HFFc6 (cell line): ENCODE results near the gene RNASE2. TPM values are rescaled to one million over a fixed set of nuclear protein-coding genes. Genes with fewer than 3 reads are reported as not detected.

Experiments
- DNase-seq: peaks from one replicate; pipeline ENCODE4 v3.0.0-alpha.2; 2018
- H3K27ac Mint-ChIP-seq: 2 replicates; pipeline ENCODE4 v1.8.0; 2020; ENCODE audit warnings: mild to moderate bottlenecking, mixed read lengths
- H3K27me3 Mint-ChIP-seq: 2 replicates; pipeline ENCODE4 v1.8.0; 2021; ENCODE audit warnings: mild to moderate bottlenecking, moderate library complexity, mixed read lengths; ENCODE audit not compliant: insufficient read depth
- H3K36me3 Mint-ChIP-seq: 2 replicates; pipeline ENCODE4 v1.8.0; 2021; ENCODE audit warnings: low read depth, mixed read lengths
- H3K4me1 Mint-ChIP-seq: 2 replicates; pipeline ENCODE4 v1.8.0; 2020; ENCODE audit warnings: low read depth, mixed read lengths
- H3K4me3 Mint-ChIP-seq: 2 replicates; pipeline ENCODE4 v1.8.0; 2020; ENCODE audit warnings: mild to moderate bottlenecking, moderate library complexity, mixed read lengths
- H3K9me3 Mint-ChIP-seq: 2 replicates; pipeline ENCODE4 v1.8.0; 2020; ENCODE audit warnings: mild to moderate bottlenecking, mixed read lengths
- total RNA-seq, 6 experiments: library from RNA; stranded (reverse); fragmentation: NEBNext Ultra II Directional; extraction: Animal tissue kit (Norgen Biotek cat#: 25700); gene quantifications; 2 replicates in 1 of 6; 3 replicates in 5 of 6; pipeline ENCODE4 v1.2.3, GENCODE V29; 2021
- TF ChIP-seq, protein P1 (sequence below): fragments of 200-600 bp; sonication (generic); IDR thresholded peaks from 2 replicates; pipeline ENCODE4 v1.5.0; 2021; ENCODE audit warnings: antibody characterized with exemption, mild to moderate bottlenecking

The RNASE2 gene
- total RNA-seq, 6 experiments from 2014 or later = not detected

DNA sequence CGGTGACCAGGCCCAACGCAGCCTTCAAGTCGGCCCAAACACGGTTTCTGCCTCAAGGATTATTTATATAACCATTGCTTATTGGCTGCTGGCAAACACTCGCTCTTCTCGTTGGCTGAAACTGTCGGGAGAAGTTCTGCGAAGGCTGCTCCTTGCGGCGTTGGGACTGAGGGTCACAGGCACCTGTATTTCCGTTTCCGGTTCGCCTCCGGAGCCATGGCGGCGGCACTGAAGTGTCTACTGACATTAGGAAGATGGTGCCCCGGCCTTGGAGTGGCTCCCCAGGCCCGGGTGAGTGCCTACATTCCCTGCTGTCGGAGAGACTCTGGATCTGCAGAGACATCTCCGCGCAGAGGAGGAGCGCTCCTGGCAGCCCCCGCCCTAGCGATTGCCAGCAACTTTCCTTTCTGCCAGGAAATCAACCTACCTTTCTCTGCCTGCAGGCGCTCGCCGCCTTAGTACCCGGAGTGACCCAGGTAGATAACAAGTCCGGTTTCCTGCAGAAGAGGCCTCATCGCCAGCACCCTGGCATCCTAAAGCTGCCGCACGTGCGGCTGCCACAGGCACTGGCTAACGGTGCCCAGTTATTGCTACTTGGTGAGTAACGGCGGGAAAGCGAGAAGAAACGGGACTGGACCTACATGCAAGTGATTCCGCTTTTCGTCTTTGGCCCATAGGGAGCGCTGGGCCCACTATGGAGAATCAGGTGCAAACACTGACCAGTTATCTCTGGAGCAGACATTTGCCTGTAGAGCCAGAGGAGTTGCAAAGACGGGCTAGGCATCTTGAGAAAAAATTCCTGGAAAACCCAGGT, 34.7 kb downstream of the RNASE2 start, which contains the start of gene METTL17:
TSS of gene METTL17 (plus strand) at position 194 of the 814 bp plus-strand sequence. CDS start at position 217, 23 bp downstream.
- H3K9me3 Mint-ChIP-seq = no peaks in the 10 kb centered on the region

DNA sequence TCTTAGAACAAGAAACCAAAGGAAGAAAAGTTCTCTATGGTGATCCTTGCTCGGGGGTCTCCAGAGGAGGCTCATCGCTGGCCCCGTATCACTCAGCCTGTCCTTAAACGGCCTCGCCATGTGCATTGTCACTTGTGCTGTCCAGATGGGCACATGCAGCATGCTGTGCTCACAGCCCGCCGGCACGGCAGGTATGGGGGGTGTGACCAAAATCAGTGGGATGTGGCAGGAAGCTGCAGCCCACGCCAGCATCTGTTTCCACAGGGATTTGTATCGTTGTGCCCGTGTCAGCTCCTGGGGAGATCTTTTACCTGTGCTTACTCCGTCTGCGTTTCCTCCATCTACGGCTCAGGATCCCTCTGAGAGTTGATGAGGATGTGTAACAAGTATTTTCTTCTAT, 41.2 kb downstream of the RNASE2 start:
- no peaks in the 10 kb centered on the region for H3K27me3 Mint-ChIP-seq
- no peak overlapping the region for H3K27ac Mint-ChIP-seq
- no peaks in the 10 kb centered on the region for H3K9me3 Mint-ChIP-seq
- H3K4me3 Mint-ChIP-seq = no peak overlapping the region
- TF ChIP-seq, protein P1, sequence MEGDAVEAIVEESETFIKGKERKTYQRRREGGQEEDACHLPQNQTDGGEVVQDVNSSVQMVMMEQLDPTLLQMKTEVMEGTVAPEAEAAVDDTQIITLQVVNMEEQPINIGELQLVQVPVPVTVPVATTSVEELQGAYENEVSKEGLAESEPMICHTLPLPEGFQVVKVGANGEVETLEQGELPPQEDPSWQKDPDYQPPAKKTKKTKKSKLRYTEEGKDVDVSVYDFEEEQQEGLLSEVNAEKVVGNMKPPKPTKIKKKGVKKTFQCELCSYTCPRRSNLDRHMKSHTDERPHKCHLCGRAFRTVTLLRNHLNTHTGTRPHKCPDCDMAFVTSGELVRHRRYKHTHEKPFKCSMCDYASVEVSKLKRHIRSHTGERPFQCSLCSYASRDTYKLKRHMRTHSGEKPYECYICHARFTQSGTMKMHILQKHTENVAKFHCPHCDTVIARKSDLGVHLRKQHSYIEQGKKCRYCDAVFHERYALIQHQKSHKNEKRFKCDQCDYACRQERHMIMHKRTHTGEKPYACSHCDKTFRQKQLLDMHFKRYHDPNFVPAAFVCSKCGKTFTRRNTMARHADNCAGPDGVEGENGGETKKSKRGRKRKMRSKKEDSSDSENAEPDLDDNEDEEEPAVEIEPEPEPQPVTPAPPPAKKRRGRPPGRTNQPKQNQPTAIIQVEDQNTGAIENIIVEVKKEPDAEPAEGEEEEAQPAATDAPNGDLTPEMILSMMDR = no peak
- peaks cover 32% of the 10 kb centered on the region for H3K36me3 Mint-ChIP-seq
- peaks cover 27% of the 10 kb centered on the region for H3K4me1 Mint-ChIP-seq
- DNase-seq = no peak

More for the DNA sequence above, 34.7 kb downstream of the RNASE2 start, which contains the start of gene METTL17:
- TF ChIP-seq, protein P1 = peak; percentile 71
- peak; percentile 99 for DNase-seq
- Mint-ChIP-seq H3K27ac (peak within 1 kb of the TSS; percentile 48), H3K4me1 (peaks cover 53% of the 10 kb centered on the region), H3K36me3 (peaks cover 22% of the 10 kb centered on the region), H3K27me3 (peaks cover 2% of the 10 kb centered on the region; the same call in 1 of the 2 replicates), H3K4me3 (peak within 1 kb of the TSS; percentile 86)

DNA sequence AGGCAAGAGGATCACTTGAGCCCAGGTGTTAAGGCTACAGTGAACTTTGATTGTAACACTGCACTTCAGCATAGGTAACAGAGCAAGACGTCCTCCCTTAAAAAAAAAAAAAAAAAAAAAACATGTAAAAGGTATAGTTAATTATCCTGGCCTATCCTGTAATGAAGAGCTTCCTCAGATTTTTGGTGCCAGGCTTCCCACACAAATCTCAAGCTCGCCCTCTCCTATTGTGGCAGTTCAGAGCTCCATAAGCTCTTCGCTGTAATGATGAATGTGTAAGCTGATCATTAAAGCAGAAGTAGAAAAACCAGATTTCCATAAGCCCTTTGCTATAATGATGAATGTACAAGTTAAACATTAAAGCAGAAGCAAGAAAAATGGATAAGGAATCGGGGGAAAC, 41.8 kb downstream of the RNASE2 start:
- Mint-ChIP-seq H3K27me3 (no peaks in the 10 kb centered on the region), H3K4me1 (peaks cover 22% of the 10 kb centered on the region), H3K9me3 (no peaks in the 10 kb centered on the region), H3K4me3 (no peak overlapping the region), H3K36me3 (peaks cover 28% of the 10 kb centered on the region), H3K27ac (no peak overlapping the region)
- TF ChIP-seq, protein P1 = no peak
- DNase-seq = no peak

- Mint-ChIP-seq H3K9me3 (no peaks in the 10 kb centered on the region), H3K36me3 (peaks cover 27% of the 10 kb centered on the region), H3K27ac (no peak overlapping the region), H3K27me3 (no peaks in the 10 kb centered on the region), H3K4me1 (peaks cover 21% of the 10 kb centered on the region), H3K4me3 (no peak overlapping the region)
- TF ChIP-seq, protein P1 = no peak
- no peak for DNase-seq
Measured at GRCh38 chr14:20997564-20997963, 42.3 kb downstream of the RNASE2 start.

DNA sequence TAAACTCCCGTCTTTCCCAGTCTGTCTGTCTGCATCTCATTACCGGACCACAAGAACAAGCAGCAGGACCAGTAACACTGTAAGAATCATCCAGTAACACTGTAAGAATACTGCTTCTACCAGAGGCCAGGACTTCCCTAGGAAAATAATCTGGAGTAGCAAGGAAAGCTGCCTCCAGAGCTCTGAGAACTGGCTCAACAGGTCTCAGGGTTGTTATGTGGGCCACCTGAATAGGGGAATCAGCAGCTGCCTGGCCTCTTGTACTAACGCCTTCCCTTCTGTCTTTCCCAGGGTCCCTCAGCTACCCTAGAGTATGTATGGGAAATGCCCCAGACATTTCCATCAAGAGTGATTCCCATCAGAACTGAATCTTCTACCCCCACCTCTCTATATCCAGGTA, 42.9 kb downstream of the RNASE2 start:
- peaks cover 21% of the 10 kb centered on the region for H3K4me1 Mint-ChIP-seq
- no peaks in the 10 kb centered on the region for H3K27me3 Mint-ChIP-seq
- TF ChIP-seq, protein P1 = no peak
- peak overlapping the region; percentile 59; the same call in 1 of the 2 replicates for H3K27ac Mint-ChIP-seq
- DNase-seq = no peak
- no peaks in the 10 kb centered on the region for H3K9me3 Mint-ChIP-seq
- peaks cover 24% of the 10 kb centered on the region for H3K36me3 Mint-ChIP-seq
- no peak overlapping the region for H3K4me3 Mint-ChIP-seq
